GM23338 (cell line): Measurements from ENCODE around the gene PDRG1. TPM values are rescaled to one million over a fixed set of nuclear protein-coding genes. Genes with fewer than 3 reads are reported as not detected.

Source experiments
- ATAC-seq: fragments of 200-7000 bp; cut with Tn5 transposase; 3 replicates; pipeline ENCODE4 v1.9.1; 2020
- DNase-seq: peaks from one replicate; pipeline ENCODE4 v3.0.0-alpha.2; 2015; ENCODE audit warnings: low spot score
- H2AFZ ChIP-seq: fragments of 200-600 bp; sonication (generic); 2 replicates; pipeline ENCODE4 v1.8.0; 2016; ENCODE audit warnings: antibody characterized with exemption, mild to moderate bottlenecking, moderate library complexity
- H3F3A ChIP-seq: fragments of 200-600 bp; sonication (generic); replicated peaks from 2 replicates; pipeline ENCODE4 v1.8.0; 2017; ENCODE audit warnings: antibody characterized with exemption, mixed run types, low read depth
- H3K27ac ChIP-seq: fragments of 200-600 bp; sonication (generic); 2 replicates; pipeline ENCODE4 v1.6.1; 2016; ENCODE audit warnings: low read depth
- H3K27me3 ChIP-seq: fragments of 200-600 bp; sonication (generic); 2 replicates; pipeline ENCODE4 v1.8.0; 2016; ENCODE audit warnings: mild to moderate bottlenecking, mixed run types, moderate library complexity; ENCODE audit not compliant: insufficient read depth
- H3K36me3 ChIP-seq: fragments of 200-600 bp; sonication (generic); 2 replicates; pipeline ENCODE4 v1.8.0; 2016; ENCODE audit warnings: mild to moderate bottlenecking; ENCODE audit not compliant: insufficient read depth
- H3K4me1 ChIP-seq: fragments of 200-600 bp; sonication (generic); 2 replicates; pipeline ENCODE4 v1.8.0; 2016; ENCODE audit warnings: mild to moderate bottlenecking, moderate library complexity; ENCODE audit not compliant: insufficient read depth
- H3K4me2 ChIP-seq: fragments of 200-600 bp; sonication (generic); 2 replicates; pipeline ENCODE4 v1.7.1; 2017; ENCODE audit warnings: mixed run types
- H3K4me3 ChIP-seq: fragments of 200-600 bp; sonication (generic); 2 replicates; pipeline ENCODE4 v1.6.1; 2016; ENCODE audit warnings: mixed run types
- H3K79me2 ChIP-seq: fragments of 200-600 bp; sonication (generic); replicated peaks from 2 replicates; pipeline ENCODE4 v1.8.0; 2017; ENCODE audit warnings: mild to moderate bottlenecking; ENCODE audit not compliant: insufficient read depth
- H3K9me2 ChIP-seq: fragments of 200-600 bp; sonication (generic); 2 replicates; pipeline ENCODE4 v1.8.0; 2017; ENCODE audit not compliant: insufficient read depth
- H4K20me1 ChIP-seq: fragments of 200-600 bp; sonication (generic); replicated peaks from 2 replicates; pipeline ENCODE4 v1.8.0; 2017; ENCODE audit warnings: mild to moderate bottlenecking; ENCODE audit not compliant: insufficient read depth
- H3K27ac Mint-ChIP-seq: 2 replicates; pipeline ENCODE4 v1.8.0; 2020; ENCODE audit warnings: inconsistent platforms, mild to moderate bottlenecking, moderate library complexity, mixed read lengths
- H3K27me3 Mint-ChIP-seq: 3 replicates; pipeline ENCODE4 v1.8.0; 2022; ENCODE audit warnings: low read depth, mild to moderate bottlenecking, moderate library complexity, mixed read lengths, inconsistent platforms; ENCODE audit not compliant: insufficient read depth, poor library complexity
- H3K36me3 Mint-ChIP-seq: 3 replicates; pipeline ENCODE4 v1.8.0; 2021; ENCODE audit warnings: low read depth, mild to moderate bottlenecking, inconsistent platforms, moderate library complexity, mixed read lengths
- H3K4me1 Mint-ChIP-seq: 3 replicates; pipeline ENCODE4 v1.8.0; 2020; ENCODE audit warnings: mild to moderate bottlenecking, inconsistent platforms, mixed read lengths
- H3K4me3 Mint-ChIP-seq: 3 replicates; pipeline ENCODE4 v1.8.0; 2021; ENCODE audit warnings: moderate library complexity, mild to moderate bottlenecking, inconsistent platforms, mixed read lengths
- H3K9me3 Mint-ChIP-seq: 3 replicates; pipeline ENCODE4 v1.8.0; 2020; ENCODE audit warnings: moderate library complexity, mild to moderate bottlenecking, inconsistent platforms, mixed read lengths
- CREB1 ChIP-seq: fragments of 250-450 bp; sonication (Bioruptor Pico); IDR thresholded peaks from 2 replicates; pipeline ENCODE4 v1.5.0; 2020; ENCODE audit warnings: low read depth, mild to moderate bottlenecking, moderate library complexity
- CTCF ChIP-seq, 2 experiments: fragments of 200-600 bp in 1 of 2; sonication (generic) in 1 of 2; conservative IDR thresholded peaks; 2 replicates each; pipeline versions ENCODE4 v1.5.1 to v1.6.1; 2016 to 2017; ENCODE audit warnings: antibody characterized with exemption in 2 of 2, low read depth in 2 of 2, mild to moderate bottlenecking in 2 of 2, moderate library complexity in 1 of 2
- ETS1 ChIP-seq: IDR thresholded peaks from 2 replicates; pipeline ENCODE4 v1.6.1; 2016; ENCODE audit warnings: antibody characterized with exemption
- EZH2 ChIP-seq: fragments of 200-600 bp; sonication (generic); IDR thresholded peaks from one replicate; pipeline ENCODE4 v1.8.0; 2017; ENCODE audit warnings: antibody characterized with exemption, mild to moderate bottlenecking, low read depth; ENCODE audit not compliant: unreplicated experiment
- EZH2phosphoT487 ChIP-seq: fragments of 200-600 bp; sonication (generic); IDR thresholded peaks from one replicate; pipeline ENCODE4 v1.8.1; 2018; ENCODE audit warnings: antibody characterized with exemption; ENCODE audit not compliant: unreplicated experiment
- JUNB ChIP-seq: IDR thresholded peaks from one replicate; pipeline ENCODE4 v1.6.1; 2016; ENCODE audit warnings: antibody characterized with exemption; ENCODE audit not compliant: unreplicated experiment
- NANOG ChIP-seq: IDR thresholded peaks from 2 replicates; pipeline ENCODE4 v1.6.1; 2016; ENCODE audit warnings: antibody characterized with exemption, borderline replicate concordance
- POLR2AphosphoS5 ChIP-seq: IDR thresholded peaks from 2 replicates; pipeline ENCODE4 v1.6.1; 2016; ENCODE audit warnings: antibody characterized with exemption, low read depth
- REST ChIP-seq: IDR thresholded peaks from one replicate; pipeline ENCODE4 v1.6.1; 2018; ENCODE audit warnings: antibody characterized with exemption; ENCODE audit not compliant: unreplicated experiment
- STAT1 ChIP-seq: IDR thresholded peaks from one replicate; pipeline ENCODE4 v1.6.1; 2016; ENCODE audit warnings: antibody characterized with exemption; ENCODE audit not compliant: unreplicated experiment
- ZNF114 ChIP-seq: fragments of 250-450 bp; sonication (Bioruptor Pico); IDR thresholded peaks from 2 replicates; pipeline ENCODE4 v1.5.0; 2020; ENCODE audit warnings: mild to moderate bottlenecking, moderate library complexity
- ZNF331 ChIP-seq: fragments of 250-450 bp; sonication (Bioruptor Pico); IDR thresholded peaks from 2 replicates; pipeline ENCODE4 v1.5.0; 2020; ENCODE audit warnings: low read depth, mild to moderate bottlenecking, moderate library complexity
- ZNF462 ChIP-seq: fragments of 250-450 bp; sonication (Bioruptor Pico); IDR thresholded peaks from 2 replicates; pipeline ENCODE4 v1.5.0; 2020; ENCODE audit warnings: mild to moderate bottlenecking, moderate library complexity
- polyA plus RNA-seq: library from polyadenylated mRNA; unstranded; fragments of >200 nt; fragmentation: Nextera tagmentation; extraction: Ambion mirVana; gene quantifications from 2 replicates; pipeline ENCODE4 v1.2.1, GENCODE V29; 2016
- total RNA-seq: library from RNA; depleted of rRNA; stranded (reverse); fragments of >200 nt; shearing (Covaris generic); gene quantifications from 2 replicates; pipeline ENCODE4 v1.2.3, GENCODE V29; 2014

PDRG1 gene
- total and polyA plus RNA-seq, 2 experiments from 2014 or later: 10.5 to 27.8 TPM

- no peaks in the 10 kb centered on the region for H3K27me3 ChIP-seq
- Mint-ChIP-seq H3K36me3 (no peaks in the 10 kb centered on the region; the same call in 2 of the 3 replicates), H3K4me3 (no peak overlapping the region), H3K27ac (no peak overlapping the region), H3K9me3 (peaks cover 12% of the 10 kb centered on the region; the same call in 2 of the 3 replicates), H3K4me1 (no peaks in the 10 kb centered on the region), H3K27me3 (peaks cover 5% of the 10 kb centered on the region)
- no peaks in the 10 kb centered on the region for H3F3A ChIP-seq
- no peak overlapping the region for H3K27ac ChIP-seq
- no peak overlapping the region for H2AFZ ChIP-seq
- H3K4me2 ChIP-seq: no peak overlapping the region
- H3K4me1 ChIP-seq: no peaks in the 10 kb centered on the region
- peaks cover 12% of the 10 kb centered on the region for H4K20me1 ChIP-seq
- TF ChIP-seq JUNB (no peak), ZNF114 (CRISPR knock-in tag) (no peak), ETS1 (no peak), EZH2 (no peak), EZH2phosphoT487 (no peak), NANOG (no peak), REST (no peak), STAT1 (no peak), CREB1 (no peak), POLR2AphosphoS5 (no peak), CTCF (conservative IDR thresholded peaks at IDR 0.05; ENCODE audit: low read depth in 2 of 2) (no peak), ZNF462 (CRISPR knock-in tag) (no peak), ZNF331 (CRISPR knock-in tag) (no peak)
- no peaks in the 10 kb centered on the region for H3K36me3 ChIP-seq
- no peaks in the 10 kb centered on the region for H3K9me2 ChIP-seq
- H3K79me2 ChIP-seq: no peaks in the 10 kb centered on the region
- ATAC-seq: no peak; the same call in 2 of the 3 replicates
- DNase-seq: no peak
- H3K4me3 ChIP-seq: no peak overlapping the region
Measured at GRCh38 chr20:31984981-31985471, 33.2 kb upstream of the PDRG1 start.
